ENCODE measurements around the gene SLC19A1.

DNA sequence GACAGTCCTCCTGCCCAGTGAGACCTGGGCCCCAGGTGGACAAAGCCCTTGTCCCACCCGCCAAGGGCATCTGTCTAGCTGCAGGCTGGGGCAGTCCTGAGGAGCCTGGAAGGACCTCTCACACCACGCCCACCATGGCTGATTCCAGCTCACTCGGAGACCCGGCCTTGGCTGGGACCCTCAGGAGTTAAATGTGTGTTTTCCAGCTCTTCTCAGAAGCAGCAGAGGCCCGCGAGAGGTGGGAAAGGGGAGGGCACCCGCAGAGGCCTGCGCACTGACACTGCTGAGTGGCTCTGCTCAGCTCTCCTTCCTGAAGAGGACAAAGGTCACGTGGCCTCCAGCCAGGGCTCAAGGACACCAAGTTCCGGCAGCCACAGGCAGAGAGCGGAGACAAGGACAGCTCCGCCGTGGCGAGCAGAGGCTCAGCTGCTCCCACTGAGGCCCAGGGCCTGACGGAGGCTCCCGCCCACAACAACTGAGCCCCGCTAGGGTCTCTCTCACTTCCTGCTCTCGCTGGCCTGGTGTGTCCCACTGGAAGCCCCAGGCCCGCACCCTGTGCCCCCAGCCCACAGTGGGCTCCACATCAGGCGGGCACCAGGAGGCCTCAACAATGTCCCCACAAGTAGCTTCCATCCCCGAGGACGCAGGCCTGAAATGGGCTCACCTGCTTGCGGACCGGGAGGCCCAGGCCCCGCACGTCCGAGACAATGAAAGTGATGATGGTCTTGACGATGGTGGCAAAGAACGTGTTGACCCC, 16.9 kb downstream of the SLC19A1 start:
- no peak for TF ChIP-seq EGR1 (IDR thresholded peaks at IDR 0.05)
- no peak for TF ChIP-seq TAF1 (IDR thresholded peaks at IDR 0.05; ENCODE audit: low read depth)
- TF ChIP-seq CEBPB (IDR thresholded peaks at IDR 0.05): no peak
- TF ChIP-seq EP300 (IDR thresholded peaks at IDR 0.05; ENCODE audit: borderline replicate concordance): no peak
- TF ChIP-seq, protein P1, sequence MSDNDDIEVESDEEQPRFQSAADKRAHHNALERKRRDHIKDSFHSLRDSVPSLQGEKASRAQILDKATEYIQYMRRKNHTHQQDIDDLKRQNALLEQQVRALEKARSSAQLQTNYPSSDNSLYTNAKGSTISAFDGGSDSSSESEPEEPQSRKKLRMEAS (IDR thresholded peaks at IDR 0.05): no peak

Measured in Ishikawa (cell line).